Measurements from ENCODE around the gene FXN.

DNA sequence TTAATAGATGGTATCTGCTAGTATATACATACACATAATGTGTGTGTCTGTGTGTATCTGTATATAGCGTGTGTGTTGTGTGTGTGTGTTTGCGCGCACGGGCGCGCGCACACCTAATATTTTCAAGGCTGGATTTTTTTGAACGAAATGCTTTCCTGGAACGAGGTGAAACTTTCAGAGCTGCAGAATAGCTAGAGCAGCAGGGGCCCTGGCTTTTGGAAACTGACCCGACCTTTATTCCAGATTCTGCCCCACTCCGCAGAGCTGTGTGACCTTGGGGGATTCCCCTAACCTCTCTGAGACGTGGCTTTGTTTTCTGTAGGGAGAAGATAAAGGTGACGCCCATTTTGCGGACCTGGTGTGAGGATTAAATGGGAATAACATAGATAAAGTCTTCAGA lies 757 bp downstream of the FXN start:
- TF ChIP-seq, protein P1, sequence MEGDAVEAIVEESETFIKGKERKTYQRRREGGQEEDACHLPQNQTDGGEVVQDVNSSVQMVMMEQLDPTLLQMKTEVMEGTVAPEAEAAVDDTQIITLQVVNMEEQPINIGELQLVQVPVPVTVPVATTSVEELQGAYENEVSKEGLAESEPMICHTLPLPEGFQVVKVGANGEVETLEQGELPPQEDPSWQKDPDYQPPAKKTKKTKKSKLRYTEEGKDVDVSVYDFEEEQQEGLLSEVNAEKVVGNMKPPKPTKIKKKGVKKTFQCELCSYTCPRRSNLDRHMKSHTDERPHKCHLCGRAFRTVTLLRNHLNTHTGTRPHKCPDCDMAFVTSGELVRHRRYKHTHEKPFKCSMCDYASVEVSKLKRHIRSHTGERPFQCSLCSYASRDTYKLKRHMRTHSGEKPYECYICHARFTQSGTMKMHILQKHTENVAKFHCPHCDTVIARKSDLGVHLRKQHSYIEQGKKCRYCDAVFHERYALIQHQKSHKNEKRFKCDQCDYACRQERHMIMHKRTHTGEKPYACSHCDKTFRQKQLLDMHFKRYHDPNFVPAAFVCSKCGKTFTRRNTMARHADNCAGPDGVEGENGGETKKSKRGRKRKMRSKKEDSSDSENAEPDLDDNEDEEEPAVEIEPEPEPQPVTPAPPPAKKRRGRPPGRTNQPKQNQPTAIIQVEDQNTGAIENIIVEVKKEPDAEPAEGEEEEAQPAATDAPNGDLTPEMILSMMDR (conservative IDR thresholded peaks at IDR 0.05; ENCODE audit: low read length): no peak
- TF ChIP-seq EZH2phosphoT487 (IDR thresholded peaks at IDR 0.05; ENCODE audit: borderline replicate concordance): no peak

Data from Loucy (cell line).